GM12801 (cell line): ENCODE measurements around the gene NCAN.

Source experiments
- CTCF ChIP-seq: IDR thresholded peaks from one replicate; pipeline ENCODE4 v1.5.1; 2011; ENCODE audit warnings: control low read depth; ENCODE audit not compliant: insufficient read length; ENCODE audit errors: extremely low read depth

The NCAN gene

GRCh38 chr19:19186742-19187141 lies 25.0 kb upstream of the NCAN start:
- TF ChIP-seq CTCF, result no peak

- no peak for TF ChIP-seq CTCF
Measured at GRCh38 chr19:19191768-19192077, 20.0 kb upstream of the NCAN start.

- TF ChIP-seq CTCF, result no peak
Measured at GRCh38 chr19:19192078-19192882, 19.5 kb upstream of the NCAN start, which contains the start of the genes BORCS8 and RFXANK. Gene BORCS8, minus strand, starts transcription at chr19:19192152. Its CDS starts 35 bp downstream, at chr19:19192117. Gene RFXANK, plus strand, starts transcription at chr19:19192258. Its CDS starts 1,689 bp downstream, at chr19:19193947.

GRCh38 chr19:19192910-19193423 lies 18.8 kb upstream of the NCAN start:
- TF ChIP-seq CTCF, result no peak

DNA sequence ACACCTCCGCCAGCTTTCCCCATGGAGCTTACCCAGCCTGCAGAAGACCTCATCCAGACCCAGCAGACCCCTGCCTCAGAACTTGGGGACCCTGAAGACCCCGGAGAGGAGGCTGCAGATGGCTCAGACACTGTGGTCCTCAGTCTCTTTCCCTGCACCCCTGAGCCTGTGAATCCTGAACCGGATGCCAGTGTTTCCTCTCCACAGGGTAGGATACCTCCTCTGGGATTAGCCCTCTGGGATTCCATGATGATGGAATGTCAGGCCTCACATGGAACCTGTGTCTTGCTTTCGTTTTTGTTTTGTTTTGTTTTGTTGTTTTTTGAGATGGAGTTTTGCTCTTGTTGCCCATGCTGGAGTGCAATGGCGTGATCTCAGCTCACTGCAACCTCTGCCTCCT lies 17.8 kb upstream of the NCAN start:
- TF ChIP-seq CTCF, result no peak

DNA sequence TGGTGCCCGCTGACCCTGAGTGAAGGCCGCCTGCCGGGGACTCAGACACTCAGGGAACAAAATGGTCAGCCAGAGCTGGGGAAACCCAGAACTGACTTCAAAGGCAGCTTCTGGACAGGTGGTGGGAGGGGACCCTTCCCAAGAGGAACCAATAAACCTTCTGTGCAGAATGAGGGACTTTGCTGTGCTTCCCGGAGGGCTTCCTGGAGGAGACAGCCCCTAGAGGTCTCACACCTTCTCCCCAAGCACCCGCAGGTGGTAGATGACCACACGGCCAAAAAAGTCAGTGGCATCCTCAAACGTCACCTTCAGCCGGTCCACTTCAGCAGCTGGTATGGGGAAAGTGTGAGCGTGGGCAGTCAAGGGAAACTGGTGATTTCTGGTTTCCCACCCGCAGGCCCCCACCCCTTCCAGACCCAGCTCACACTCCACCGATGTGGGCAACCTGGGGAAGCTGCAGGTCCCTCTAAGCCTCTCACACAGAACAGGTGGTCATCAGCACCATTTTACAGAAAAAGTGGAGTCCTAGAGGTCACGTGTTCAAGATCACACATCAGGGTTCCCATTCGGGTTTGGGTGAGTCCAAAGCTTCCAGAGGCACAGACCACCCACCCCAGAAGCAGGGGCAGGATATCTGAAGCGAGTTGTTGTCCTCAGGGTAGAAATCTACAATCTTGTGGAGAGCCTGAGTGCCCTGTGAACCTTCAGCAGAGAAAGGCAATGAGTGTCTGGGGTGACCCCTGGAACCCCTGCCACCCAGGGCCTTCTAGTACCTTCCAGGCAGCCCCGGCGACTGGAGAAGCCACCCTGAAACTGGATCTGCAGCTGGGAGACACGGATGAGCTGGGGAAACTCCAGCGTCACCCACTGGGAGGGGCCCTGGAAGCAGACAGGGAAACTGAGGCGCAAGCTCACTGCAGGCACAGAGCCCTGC lies 9.8 kb upstream of the NCAN start:
- no peak for TF ChIP-seq CTCF

DNA sequence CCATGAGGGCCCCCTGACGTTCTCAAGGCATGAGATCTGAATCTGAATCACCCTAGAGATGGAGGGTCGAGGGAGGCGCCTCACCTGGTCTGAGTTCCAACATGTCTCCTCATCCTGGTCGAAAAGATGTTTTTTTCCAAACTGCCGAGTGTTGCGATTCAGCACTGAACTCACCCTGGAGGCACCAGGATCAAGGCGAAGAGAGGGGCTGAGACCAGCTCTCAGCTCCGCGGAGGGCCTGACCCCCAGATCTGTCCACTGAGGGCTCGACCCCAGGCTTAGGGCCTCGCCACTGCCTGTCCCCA lies 9.1 kb upstream of the NCAN start:
- no peak for TF ChIP-seq CTCF
